ELR (cell line): Measurements from ENCODE around the gene MIS18A.
"Not testable (repeated sequence)": the region's sequence is repeated elsewhere in the genome, so short reads cannot be mapped to it uniquely, and the experiment has no call there.

Experiments used
- DNase-seq: peaks from one replicate; pipeline ENCODE4 v3.0.0-alpha.2; 2015; ENCODE audit warnings: low read depth

The MIS18A gene

DNA sequence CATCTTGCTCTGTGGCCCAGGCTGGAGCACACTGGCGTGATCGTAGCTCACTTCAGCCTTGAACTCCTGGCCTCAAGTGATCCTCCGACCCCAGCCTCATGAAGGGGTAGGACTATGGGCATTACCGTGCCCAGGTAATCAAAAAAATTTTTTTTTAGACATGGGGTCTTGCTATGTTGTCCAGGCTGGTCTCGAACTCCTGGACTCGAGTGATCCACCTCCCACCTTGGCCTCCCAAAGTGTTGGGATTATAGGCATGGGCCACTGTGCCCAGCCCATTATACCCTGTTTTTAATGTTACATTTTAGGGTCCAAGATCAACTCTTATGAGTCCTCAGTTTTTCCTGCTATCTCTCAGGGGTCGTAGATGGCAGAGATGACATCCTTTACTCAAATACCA lies 26.1 kb upstream of the MIS18A start:
- DNase-seq = no peak

DNA sequence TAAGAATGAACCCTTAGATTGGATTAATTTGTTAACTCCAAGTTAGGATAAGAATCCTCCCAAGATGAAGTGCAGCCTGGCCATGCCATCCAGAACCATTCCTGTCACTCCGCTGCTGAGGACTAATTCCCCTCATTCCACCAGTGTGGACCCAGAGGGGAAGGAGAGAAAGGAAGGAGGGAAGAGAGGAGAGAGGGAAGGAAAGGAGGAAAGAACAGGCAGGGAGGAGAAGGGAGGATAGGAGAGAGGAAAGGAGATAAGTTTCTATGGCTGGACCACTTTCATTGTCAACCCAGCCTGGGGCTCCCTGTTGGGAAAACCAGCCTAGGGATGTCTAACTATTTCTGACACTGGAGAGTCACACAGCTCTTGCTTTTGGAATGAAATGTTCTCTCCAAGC lies 24.5 kb upstream of the MIS18A start:
- no peak for DNase-seq

DNA sequence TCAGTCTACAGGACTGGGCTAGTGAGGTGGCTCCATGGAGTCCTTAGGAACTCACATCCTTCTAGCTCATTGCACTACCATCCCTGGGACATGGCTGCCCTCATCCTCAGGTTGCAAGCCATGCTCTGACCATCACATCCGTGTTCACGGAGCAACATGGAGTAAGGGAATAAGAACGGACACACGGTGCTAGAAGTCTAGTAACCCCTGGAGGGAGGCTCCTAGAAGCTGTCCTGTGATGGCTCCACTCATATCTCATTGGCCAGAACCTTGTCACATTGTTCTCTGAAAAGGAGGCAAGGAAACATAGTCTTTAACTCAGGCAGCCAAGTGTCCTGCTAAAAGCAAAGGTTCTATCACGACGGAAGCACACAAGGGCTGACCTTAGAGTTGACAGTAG lies 23.7 kb upstream of the MIS18A start:
- no peak for DNase-seq

DNA sequence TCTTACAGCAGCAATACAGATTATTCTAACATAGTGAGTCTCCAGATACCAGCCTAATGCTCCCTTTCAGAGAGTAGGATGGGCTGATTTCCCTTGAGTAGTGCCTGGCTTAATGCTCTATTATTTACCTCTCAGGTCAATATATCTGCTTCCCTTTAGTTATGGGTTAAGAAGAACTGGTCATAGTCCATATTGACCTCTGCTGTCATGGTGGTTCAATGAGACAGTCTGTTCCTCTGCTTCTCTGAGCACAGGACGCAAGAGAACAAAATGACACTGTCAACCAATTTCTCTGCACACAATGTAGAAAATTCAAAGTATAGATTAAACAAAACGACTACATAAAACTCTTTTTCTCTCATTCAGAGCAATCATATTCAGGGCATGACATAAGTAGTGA lies 22.7 kb upstream of the MIS18A start:
- no peak for DNase-seq

DNA sequence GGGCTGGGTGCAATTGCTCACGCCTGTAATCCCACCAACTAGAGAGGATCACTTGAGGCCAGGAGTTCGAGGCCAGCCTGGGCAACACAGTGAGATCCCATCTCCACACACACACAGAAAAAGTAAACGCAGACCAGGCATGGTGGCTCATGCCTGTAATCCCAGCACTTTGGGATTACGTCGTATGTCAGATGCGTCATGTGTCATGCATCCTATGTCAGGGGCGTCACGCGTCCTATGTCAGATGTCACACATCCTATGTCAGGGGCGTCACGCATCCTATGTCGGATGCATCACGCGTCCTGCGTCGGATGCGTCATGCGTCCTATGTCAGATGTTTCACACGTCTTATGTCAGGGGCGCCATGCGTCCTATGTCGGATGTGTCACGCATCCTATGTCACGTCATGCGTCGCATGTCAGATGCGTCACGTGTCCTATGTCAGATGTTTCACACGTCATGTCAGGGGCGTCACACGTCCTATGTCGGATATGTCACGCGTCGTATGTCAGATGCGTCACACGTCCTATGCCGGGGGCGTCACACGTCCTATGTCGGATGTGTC lies 21.4 kb upstream of the MIS18A start:
- DNase-seq = no peak

DNA sequence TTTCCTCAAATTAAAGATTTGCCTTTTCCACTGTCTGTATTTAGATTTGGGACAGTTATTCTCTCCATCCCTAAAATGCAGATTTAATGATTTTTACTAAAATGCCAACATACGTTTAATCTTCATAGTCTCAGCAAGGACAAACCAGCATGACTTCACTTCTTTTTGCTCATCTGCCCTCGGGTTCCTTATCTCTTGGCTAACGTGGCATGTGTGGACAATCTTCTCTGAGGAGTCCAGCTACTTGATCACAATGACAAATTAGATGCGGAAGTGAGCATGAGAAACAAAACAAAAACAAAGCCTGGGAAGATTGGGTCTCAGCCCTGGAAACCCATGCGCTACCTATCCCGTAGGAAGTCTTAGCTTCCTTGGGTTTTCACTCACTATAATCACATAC lies 20.8 kb upstream of the MIS18A start:
- DNase-seq = no peak

DNA sequence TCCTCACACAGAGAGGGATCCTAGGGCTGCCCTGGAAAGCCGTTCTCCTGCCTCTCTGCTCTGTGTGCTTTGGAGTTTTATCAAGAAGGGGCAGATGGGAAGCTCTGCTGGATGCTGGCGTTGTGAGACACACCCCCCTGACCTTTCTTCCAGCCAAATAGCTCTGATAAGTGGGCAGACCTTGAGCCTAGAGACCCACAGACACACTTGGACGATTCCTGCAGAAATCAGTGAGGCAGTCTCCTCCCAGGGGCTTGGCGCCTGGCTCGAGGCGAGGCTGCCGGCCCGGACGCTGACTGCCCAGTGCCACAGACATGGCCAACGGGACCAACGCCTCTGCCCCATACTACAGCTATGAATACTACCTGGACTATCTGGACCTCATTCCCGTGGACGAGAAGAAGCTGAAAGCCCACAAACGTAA lies 19.8 kb upstream of the MIS18A start, which contains the start of gene MRAP:
Gene MRAP, plus strand, starts transcription at position 198 of the 424 bp plus-strand sequence. Its CDS starts 117 bp downstream, at position 315.
- DNase-seq = no peak

DNA sequence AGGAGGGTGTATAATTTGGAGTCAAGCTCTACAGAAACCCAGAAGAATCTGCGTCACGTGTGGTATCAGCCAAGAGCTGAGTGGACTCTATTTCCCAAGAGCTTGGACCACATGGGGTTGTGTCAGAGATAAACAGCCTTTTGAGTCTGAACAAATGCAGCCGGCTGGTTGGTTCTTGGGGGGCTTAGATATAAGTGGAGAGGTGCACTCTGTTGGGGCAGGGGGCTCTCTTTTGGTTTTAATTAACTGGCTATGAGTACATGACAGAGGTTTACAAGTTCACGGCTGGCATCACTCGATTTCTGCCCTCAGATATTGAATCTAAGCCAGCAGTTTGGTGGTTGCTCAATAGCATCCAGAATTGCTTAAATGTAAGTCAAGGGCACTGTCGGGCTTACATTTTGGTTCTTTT lies 19.3 kb upstream of the MIS18A start:
- no peak for DNase-seq

DNA sequence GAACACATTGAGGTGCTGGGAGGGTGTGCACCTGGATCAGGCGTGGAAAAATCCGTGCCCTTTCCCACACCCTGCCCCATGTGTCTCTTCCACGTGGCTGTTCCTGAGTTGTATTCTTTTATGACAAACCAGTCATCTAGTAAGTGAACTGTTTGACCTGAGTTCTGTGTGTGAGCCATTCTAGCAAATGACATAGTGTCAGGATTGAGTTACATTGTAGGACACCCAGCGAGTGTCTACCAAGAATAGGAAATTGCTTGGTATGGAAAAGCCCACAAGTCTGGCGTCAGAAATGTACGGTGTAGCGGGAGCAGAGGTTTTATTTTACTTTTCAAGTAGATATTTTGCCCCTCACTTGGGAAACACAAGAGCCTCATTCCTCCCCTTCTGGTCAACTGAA lies 18.6 kb upstream of the MIS18A start:
- DNase-seq = no peak

DNA sequence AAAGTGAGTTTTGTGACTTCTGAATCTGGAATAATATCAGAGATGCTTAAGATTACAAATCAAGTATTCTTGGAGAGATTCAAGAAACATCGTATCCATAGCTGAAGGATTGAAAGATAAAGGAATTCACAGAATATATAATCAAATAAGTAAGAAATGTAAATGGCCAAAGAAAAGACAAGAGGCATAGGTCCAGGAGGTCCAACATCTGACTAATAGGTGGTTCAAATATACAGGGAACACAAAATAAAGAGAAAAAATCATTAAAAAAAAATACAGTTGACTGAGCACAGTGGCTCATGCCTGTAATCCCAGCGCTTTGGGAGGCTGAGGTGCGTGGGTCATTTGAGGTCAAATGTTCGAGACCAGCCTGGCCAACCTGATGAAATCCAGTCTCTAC lies 6.6 kb upstream of the MIS18A start:
- DNase-seq = no peak

DNA sequence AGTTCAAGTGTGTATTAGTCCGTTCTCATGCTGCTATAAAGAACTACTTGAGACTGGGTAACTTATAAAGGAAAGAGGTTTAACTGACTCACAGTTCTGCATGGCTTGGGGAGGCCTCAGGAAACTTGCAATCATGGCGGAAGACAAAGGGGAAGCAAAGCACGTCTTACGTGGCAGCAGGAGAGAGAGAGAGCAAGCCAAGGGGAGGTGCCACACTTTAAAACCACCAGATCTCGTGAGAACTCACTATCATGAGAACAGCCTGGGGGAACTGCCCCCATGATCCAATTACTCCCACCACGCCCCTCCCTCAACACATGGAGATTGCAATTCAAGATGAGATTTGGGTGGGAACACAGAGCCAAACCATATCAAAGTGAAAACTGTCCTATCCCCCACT lies 4.1 kb upstream of the MIS18A start:
- DNase-seq = no peak

DNA sequence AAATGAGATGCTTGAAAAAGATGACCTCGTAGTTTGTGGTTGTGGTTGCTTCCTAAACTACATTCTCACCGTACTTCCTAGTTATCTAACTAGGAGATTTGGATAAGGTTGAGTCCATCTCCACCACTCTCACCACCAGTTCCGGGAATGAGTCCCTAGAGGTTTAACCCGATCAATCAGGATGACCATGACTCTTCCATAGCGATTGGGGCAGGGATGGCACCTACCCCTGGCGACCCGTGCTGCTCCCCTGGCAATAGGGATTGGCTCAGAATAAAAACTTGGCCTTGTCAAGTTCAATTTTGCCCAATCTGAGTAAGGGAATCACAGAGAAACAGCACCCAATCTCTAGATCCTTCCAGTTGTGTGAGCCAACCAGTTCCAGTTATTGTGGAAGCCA lies 2.7 kb upstream of the MIS18A start:
- DNase-seq = peak; percentile 22

DNA sequence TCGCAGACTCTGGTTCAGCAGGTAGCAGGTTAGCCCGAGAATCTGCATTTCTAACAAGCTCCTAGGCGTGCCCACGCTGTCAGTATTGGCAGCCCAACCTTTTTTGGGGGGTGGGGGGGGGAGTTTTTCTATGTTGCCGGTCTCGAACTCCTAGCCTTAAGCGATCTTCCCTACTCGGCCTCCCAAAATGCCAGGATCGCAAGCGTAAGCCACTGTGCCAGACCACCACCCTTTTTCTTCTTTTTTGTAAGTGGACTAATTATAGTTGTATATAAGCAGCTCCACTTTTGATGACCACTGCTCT lies 480 bp upstream of the MIS18A start:
- DNase-seq = no peak

DNA sequence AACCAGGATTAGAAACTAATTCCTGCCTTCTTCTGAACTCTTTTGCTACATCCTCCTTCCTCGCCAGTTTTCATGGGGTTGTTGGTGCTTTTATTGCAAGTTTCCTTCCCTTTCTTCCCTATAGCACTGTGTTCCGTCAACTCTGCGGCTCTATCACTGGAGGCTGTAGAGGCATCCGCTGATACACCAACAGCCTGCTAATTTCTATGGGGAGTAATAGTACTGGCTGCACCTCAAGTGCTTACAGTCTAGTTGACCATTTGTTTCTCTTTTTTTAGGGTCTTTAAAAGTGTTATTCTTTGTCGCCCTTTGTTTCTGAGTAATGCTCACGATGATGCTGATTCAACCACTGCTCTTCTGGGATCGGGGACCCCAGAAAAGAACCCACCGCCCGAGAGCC lies 746 bp downstream of the MIS18A start:
- DNase-seq = peak; percentile 43

DNA sequence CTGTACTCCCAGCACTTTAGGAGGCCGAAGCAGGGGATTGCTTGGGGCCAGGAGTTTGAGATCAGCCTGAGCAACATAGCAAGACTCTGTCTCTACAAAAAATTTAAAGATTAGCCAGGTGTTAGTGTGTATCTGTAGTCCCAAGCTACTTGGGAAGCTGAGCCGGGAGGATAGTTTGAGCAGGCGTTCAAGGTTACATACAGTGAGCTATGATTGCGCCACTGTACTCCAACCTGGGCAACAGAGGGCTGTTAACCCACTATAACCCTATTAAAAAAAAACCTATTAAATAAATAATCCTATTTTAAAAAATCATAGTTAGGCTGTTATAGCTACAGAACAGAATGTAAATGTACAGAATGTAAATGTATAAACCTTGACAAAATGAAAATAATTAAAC lies 2.2 kb downstream of the MIS18A start:
- DNase-seq = no peak

DNA sequence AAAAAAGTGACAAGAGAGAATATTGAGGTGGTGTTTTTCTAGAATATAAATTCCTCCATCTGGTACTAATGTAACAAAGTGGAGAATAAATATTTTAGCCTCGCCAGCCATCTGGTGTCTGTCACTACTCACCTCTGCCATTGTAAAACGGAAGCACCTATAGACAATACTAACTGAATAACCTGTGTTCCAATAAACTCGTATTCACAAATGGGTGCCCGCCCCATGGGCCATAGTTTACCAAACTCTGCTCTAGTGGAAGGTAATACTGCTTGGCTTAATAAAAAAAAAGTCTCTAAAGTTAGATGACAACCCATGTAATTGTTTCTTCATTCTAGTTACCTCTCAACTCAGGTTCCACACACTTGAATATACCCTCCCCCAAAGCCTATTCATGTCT lies 8.1 kb downstream of the MIS18A start:
- DNase-seq = no peak

DNA sequence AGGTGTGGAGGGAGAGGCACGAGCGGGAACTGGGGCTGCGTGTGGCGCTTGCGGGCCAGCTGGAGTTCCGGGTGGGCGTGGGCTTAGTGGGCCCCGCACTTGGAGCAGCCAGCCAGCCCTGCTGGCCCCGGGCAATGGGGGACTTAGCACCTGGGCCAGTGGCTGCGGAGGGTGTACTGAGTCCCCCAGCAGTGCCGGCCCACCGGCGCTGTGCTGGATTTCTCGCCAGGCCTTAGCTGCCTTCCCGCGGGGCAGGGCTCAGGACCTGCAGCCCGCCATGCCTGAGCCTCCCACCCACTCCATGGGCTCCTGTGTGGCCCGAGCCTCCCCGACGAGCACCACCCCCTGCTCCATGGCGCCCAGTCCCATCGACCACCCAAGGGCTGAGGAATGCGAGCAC lies 13.5 kb downstream of the MIS18A start:
- not testable (repeated sequence) for DNase-seq

DNA sequence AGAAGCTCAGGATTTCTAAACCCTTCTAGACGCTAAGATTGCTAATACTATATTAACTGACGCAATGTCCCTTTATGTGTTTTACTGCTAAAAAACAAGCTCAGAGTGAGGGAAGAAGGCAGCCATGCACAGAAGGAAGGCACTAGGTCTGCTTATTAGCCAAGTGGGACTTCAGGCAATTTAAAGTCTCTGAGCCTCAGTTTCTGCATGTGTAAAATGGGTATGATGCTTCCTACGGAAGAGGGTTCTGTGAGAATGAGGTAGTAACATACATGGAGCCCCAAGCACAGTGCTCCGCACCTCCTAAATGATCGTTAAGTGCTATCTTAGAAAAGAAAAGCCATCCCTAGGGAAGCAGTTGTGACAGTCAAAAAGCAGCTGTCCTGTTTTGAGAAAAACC lies 16.9 kb downstream of the MIS18A start:
- DNase-seq = no peak

DNA sequence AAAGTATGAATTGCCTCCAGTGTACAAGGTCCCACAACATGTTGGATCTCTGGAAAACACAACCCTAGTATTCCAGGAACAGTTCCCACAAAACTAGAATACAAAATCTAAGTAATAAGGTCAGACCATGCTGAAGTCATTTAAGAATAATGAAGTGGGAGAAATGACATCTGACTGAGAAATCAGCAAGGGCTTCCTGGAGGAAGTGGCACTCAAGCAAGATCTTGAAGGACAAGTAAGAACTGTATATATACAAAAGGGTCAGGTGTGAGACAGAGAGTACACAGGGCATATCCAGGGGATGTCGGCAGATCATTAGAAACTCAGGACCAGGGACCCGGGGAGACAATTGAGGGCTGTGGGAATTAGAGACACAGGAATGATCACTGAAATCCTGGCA lies 18.7 kb downstream of the MIS18A start:
- no peak for DNase-seq

DNA sequence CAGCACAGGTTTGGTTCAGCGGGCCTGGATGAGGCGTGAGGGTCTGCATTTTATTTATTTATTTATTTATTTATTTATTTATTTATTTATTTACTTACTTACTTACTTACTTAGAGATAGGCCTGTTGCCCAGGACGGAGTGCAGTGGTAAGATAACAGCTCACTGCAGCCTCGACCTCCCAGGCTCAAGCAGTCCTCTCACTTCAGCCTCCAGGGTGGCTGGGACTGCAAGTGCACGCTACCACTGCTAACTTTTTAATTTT lies 20.1 kb downstream of the MIS18A start:
- not testable (repeated sequence) for DNase-seq

DNA sequence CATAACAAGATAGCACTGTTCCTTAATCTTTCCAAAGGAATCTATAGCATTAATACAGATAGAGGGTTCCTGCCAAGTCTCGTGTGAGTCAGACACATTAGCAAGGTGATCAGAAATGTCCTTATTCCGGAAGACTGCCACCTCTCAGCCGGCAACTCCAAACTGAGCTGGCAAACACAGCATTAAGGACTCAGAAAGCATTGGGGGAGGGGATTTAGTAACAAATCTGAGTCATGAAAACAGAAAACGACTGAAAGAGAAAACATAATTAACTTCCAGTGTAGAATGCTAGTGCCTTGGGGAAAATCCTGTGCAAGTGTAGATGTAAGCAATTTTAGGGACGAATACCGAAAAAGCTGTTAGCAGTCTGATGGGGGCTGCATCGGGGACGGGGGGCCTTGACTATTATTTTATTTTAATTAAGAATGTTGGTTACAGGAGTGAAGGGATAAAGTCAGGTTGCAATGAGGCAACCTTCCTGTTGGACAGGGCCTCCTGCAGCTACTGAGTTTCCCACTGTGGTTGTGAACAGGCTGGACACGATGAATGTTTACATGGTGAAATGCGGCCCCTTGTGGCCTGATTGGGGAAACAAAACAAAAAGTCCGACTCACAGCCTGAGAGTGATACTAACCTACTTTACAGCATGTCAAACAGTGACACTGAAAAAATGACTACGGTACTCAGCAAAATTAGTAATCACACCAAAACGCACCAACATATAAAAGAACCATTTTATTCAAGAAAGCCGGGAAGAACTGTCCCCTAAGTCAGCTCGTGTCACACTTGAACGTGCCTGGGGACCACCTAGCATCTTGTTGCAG lies 20.7 kb downstream of the MIS18A start:
- DNase-seq = peak; percentile 79

DNA sequence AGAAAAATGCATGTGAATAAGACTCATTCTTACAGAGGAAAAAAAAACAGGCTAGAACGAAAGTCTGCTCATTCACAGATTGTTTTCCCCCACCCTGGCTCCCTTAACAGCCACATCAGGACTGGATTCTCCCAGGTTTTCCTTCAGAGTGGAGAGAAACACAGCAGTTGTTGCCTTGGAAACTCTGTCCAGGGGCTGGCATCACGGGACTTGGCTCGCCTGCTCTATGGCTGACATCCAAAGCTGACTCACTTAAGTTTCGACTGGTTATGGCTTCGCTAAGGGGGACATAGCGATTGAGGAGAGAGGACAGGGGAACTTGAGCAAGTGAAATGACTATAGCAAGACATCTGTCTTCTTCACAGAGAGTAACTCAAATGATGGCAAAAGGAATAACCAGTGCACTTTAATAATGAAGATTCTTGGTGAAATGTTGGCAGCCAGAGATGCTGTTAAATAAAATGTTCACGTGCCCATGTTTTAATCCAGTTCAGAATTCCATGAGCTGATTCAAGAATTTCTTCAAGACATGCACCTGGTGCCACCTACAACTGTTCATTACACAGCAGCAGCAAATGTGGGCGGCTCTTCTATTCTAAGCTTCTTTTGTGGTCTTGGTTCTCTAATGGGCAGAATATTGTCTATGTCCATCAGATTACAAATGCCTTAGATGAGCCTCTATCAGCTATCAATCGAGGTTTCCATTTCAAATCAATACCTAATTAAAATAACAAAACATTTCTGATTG lies 21.8 kb downstream of the MIS18A start:
- peak; percentile 66 for DNase-seq

DNA sequence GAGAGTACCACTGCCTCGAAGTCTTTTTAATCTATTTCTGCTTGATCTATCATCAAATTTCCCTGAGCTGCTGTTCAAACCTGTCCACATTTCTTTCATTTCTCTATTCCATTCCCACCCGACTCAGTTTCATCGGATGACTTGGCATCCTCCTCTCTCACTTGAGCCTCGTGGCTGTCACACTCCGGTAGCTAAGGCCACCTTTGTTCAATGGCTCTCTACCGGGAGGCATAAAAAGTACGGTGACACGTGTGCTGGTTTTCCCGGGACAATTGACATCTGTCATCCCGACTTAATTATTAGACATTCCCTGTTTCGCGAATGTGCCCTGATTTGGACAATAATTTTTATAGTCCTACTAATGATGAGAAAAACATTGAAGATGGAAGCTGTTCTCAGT lies 22.6 kb downstream of the MIS18A start:
- DNase-seq = no peak

DNA sequence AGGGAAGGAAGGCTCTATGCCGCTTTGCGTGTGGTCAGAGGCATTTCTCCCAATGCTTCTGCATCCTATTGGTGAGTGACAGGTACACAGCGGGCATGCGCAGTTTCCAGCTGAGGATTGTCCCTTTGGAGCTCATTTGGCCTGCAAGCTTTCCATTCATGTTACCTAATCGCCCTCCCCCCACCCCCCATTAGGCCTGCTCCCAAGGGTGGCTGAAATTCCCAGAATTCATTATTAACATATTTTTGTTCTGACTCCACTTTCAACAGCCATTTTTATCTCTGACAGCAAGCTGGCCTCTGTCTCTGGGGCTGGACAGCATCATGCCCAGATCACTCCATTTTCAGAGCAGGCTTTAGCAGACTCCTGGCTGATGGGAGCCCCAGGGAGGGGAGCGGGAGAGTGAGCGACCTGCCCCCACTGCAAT lies 25.6 kb downstream of the MIS18A start:
- DNase-seq = no peak
